ENCODE measurements around the gene IL1F10.

IL1F10 gene

GRCh38 chr2:113073325-113073834, 5.6 kb downstream of the IL1F10 start:
- no peak overlapping the region for H3K9ac ChIP-seq (ENCODE audit: low read depth, low read length)
- H3K4me1 ChIP-seq (ENCODE audit: insufficient read depth, low read length): no peaks in the 10 kb centered on the region
- no peaks in the 10 kb centered on the region for H3K36me3 ChIP-seq (ENCODE audit: insufficient read depth, low read depth, low read length)
- H3K27me3 ChIP-seq (ENCODE audit: insufficient read depth, low read length): no peaks in the 10 kb centered on the region
- H3K9me3 ChIP-seq (ENCODE audit: insufficient read depth, low read depth, low read length): no peaks in the 10 kb centered on the region
- H3K4me3 ChIP-seq (ENCODE audit: low read length): no peak overlapping the region
- H3K27ac ChIP-seq (ENCODE audit: low read length): no peak overlapping the region

- Histone ChIP-seq H3K27ac (ENCODE audit: low read length) (no peak overlapping the region), H3K27me3 (ENCODE audit: insufficient read depth, low read length) (no peaks in the 10 kb centered on the region), H3K4me1 (ENCODE audit: insufficient read depth, low read length) (0 out of 2 replicates have a peak, but pooled peaks cover 3% of the 10 kb centered on the region), H3K9me3 (ENCODE audit: insufficient read depth, low read depth, low read length) (no peaks in the 10 kb centered on the region), H3K4me3 (ENCODE audit: low read length) (no peak overlapping the region), H3K36me3 (ENCODE audit: insufficient read depth, low read depth, low read length) (no peaks in the 10 kb centered on the region), H3K9ac (ENCODE audit: low read depth, low read length) (no peak overlapping the region)
These were observed 7.3 kb downstream of the IL1F10 start for GRCh38 chr2:113075030-113075429.

GRCh38 chr2:113075600-113075999, 7.8 kb downstream of the IL1F10 start:
- Histone ChIP-seq H3K9ac (ENCODE audit: low read depth, low read length) (no peak overlapping the region), H3K36me3 (ENCODE audit: insufficient read depth, low read depth, low read length) (no peaks in the 10 kb centered on the region), H3K9me3 (ENCODE audit: insufficient read depth, low read depth, low read length) (no peaks in the 10 kb centered on the region), H3K27ac (ENCODE audit: low read length) (no peak overlapping the region), H3K4me3 (ENCODE audit: low read length) (no peak overlapping the region), H3K4me1 (ENCODE audit: insufficient read depth, low read length) (0 out of 2 replicates have a peak, but pooled peaks cover 3% of the 10 kb centered on the region), H3K27me3 (ENCODE audit: insufficient read depth, low read length) (no peaks in the 10 kb centered on the region)

GRCh38 chr2:113076954-113077669, 9.3 kb downstream of the IL1F10 start:
- Histone ChIP-seq H3K27me3 (ENCODE audit: insufficient read depth, low read length) (0 out of 2 replicates have a peak, but pooled peaks cover 4% of the 10 kb centered on the region), H3K27ac (ENCODE audit: low read length) (no peak overlapping the region), H3K36me3 (ENCODE audit: insufficient read depth, low read depth, low read length) (no peaks in the 10 kb centered on the region), H3K9ac (ENCODE audit: low read depth, low read length) (no peak overlapping the region), H3K4me3 (ENCODE audit: low read length) (no peak overlapping the region), H3K4me1 (ENCODE audit: insufficient read depth, low read length) (0 out of 2 replicates have a peak, but pooled peaks cover 3% of the 10 kb centered on the region), H3K9me3 (ENCODE audit: insufficient read depth, low read depth, low read length) (no peaks in the 10 kb centered on the region)

GRCh38 chr2:113077921-113078320, 10.2 kb downstream of the IL1F10 start:
- H3K9me3 ChIP-seq (ENCODE audit: insufficient read depth, low read depth, low read length): no peaks in the 10 kb centered on the region
- H3K27me3 ChIP-seq (ENCODE audit: insufficient read depth, low read length): 0 out of 2 replicates have a peak, but pooled peaks cover 7% of the 10 kb centered on the region
- H3K4me3 ChIP-seq (ENCODE audit: low read length): no peak overlapping the region
- H3K36me3 ChIP-seq (ENCODE audit: insufficient read depth, low read depth, low read length): no peaks in the 10 kb centered on the region
- H3K27ac ChIP-seq (ENCODE audit: low read length): no peak overlapping the region
- no peak overlapping the region for H3K9ac ChIP-seq (ENCODE audit: low read depth, low read length)
- 0 out of 2 replicates have a peak, but pooled peaks cover 3% of the 10 kb centered on the region for H3K4me1 ChIP-seq (ENCODE audit: insufficient read depth, low read length)

GRCh38 chr2:113078350-113078839, 10.6 kb downstream of the IL1F10 start:
- Histone ChIP-seq H3K27me3 (ENCODE audit: insufficient read depth, low read length) (peaks cover 7% of the 10 kb centered on the region; the same call in 1 of the 2 replicates), H3K36me3 (ENCODE audit: insufficient read depth, low read depth, low read length) (no peaks in the 10 kb centered on the region), H3K9me3 (ENCODE audit: insufficient read depth, low read depth, low read length) (no peaks in the 10 kb centered on the region), H3K27ac (ENCODE audit: low read length) (no peak overlapping the region), H3K4me1 (ENCODE audit: insufficient read depth, low read length) (0 out of 2 replicates have a peak, but pooled peaks cover 3% of the 10 kb centered on the region), H3K4me3 (ENCODE audit: low read length) (no peak overlapping the region), H3K9ac (ENCODE audit: low read depth, low read length) (no peak overlapping the region)

- H3K27me3 ChIP-seq (ENCODE audit: insufficient read depth, low read length): peaks cover 7% of the 10 kb centered on the region; the same call in 1 of the 2 replicates
- H3K9me3 ChIP-seq (ENCODE audit: insufficient read depth, low read depth, low read length): no peaks in the 10 kb centered on the region
- no peak overlapping the region for H3K27ac ChIP-seq (ENCODE audit: low read length)
- no peak overlapping the region for H3K4me3 ChIP-seq (ENCODE audit: low read length)
- 0 out of 2 replicates have a peak, but pooled peaks cover 3% of the 10 kb centered on the region for H3K4me1 ChIP-seq (ENCODE audit: insufficient read depth, low read length)
- H3K9ac ChIP-seq (ENCODE audit: low read depth, low read length): no peak overlapping the region
- H3K36me3 ChIP-seq (ENCODE audit: insufficient read depth, low read depth, low read length): no peaks in the 10 kb centered on the region
These were observed 11.4 kb downstream of the IL1F10 start for GRCh38 chr2:113079131-113079530.

GRCh38 chr2:113080134-113080533, 12.4 kb downstream of the IL1F10 start:
- Histone ChIP-seq H3K9ac (ENCODE audit: low read depth, low read length) (no peak overlapping the region), H3K27me3 (ENCODE audit: insufficient read depth, low read length) (peaks cover 7% of the 10 kb centered on the region; the same call in 1 of the 2 replicates), H3K9me3 (ENCODE audit: insufficient read depth, low read depth, low read length) (no peaks in the 10 kb centered on the region), H3K4me1 (ENCODE audit: insufficient read depth, low read length) (0 out of 2 replicates have a peak, but pooled peaks cover 3% of the 10 kb centered on the region), H3K4me3 (ENCODE audit: low read length) (no peak overlapping the region), H3K27ac (ENCODE audit: low read length) (no peak overlapping the region), H3K36me3 (ENCODE audit: insufficient read depth, low read depth, low read length) (no peaks in the 10 kb centered on the region)

- Histone ChIP-seq H3K9ac (ENCODE audit: low read depth, low read length) (no peak overlapping the region), H3K27me3 (ENCODE audit: insufficient read depth, low read length) (peaks cover 7% of the 10 kb centered on the region; the same call in 1 of the 2 replicates), H3K4me1 (ENCODE audit: insufficient read depth, low read length) (0 out of 2 replicates have a peak, but pooled peaks cover 3% of the 10 kb centered on the region), H3K36me3 (ENCODE audit: insufficient read depth, low read depth, low read length) (no peaks in the 10 kb centered on the region), H3K4me3 (ENCODE audit: low read length) (no peak overlapping the region), H3K9me3 (ENCODE audit: insufficient read depth, low read depth, low read length) (no peaks in the 10 kb centered on the region), H3K27ac (ENCODE audit: low read length) (no peak overlapping the region)
These were observed 13.9 kb downstream of the IL1F10 start for GRCh38 chr2:113081488-113082210.

GRCh38 chr2:113083296-113083695, 15.5 kb downstream of the IL1F10 start:
- no peak overlapping the region for H3K27ac ChIP-seq (ENCODE audit: low read length)
- peaks cover 7% of the 10 kb centered on the region; the same call in 1 of the 2 replicates for H3K27me3 ChIP-seq (ENCODE audit: insufficient read depth, low read length)
- no peak overlapping the region for H3K9ac ChIP-seq (ENCODE audit: low read depth, low read length)
- H3K36me3 ChIP-seq (ENCODE audit: insufficient read depth, low read depth, low read length): no peaks in the 10 kb centered on the region
- 0 out of 2 replicates have a peak, but pooled peaks cover 3% of the 10 kb centered on the region for H3K4me1 ChIP-seq (ENCODE audit: insufficient read depth, low read length)
- no peak overlapping the region for H3K4me3 ChIP-seq (ENCODE audit: low read length)
- H3K9me3 ChIP-seq (ENCODE audit: insufficient read depth, low read depth, low read length): no peaks in the 10 kb centered on the region

- no peaks in the 10 kb centered on the region for H3K9me3 ChIP-seq (ENCODE audit: insufficient read depth, low read depth, low read length)
- H3K27ac ChIP-seq (ENCODE audit: low read length): no peak overlapping the region
- H3K27me3 ChIP-seq (ENCODE audit: insufficient read depth, low read length): peaks cover 7% of the 10 kb centered on the region; the same call in 1 of the 2 replicates
- H3K4me3 ChIP-seq (ENCODE audit: low read length): no peak overlapping the region
- no peaks in the 10 kb centered on the region for H3K4me1 ChIP-seq (ENCODE audit: insufficient read depth, low read length)
- no peak overlapping the region for H3K9ac ChIP-seq (ENCODE audit: low read depth, low read length)
- H3K36me3 ChIP-seq (ENCODE audit: insufficient read depth, low read depth, low read length): no peaks in the 10 kb centered on the region
These were observed 16.7 kb downstream of the IL1F10 start for GRCh38 chr2:113084249-113085000.
